GM06990 (cell line): Measurements from ENCODE around the gene LYZL6.

Experiments
- DNase-seq: peaks from one replicate; pipeline ENCODE4 v3.0.0-alpha.2; 2011; ENCODE audit not compliant: insufficient read length; ENCODE audit errors: extremely low read depth
- H3K27me3 ChIP-seq: replicated peaks from 2 replicates; pipeline ENCODE4 v1.6.0; 2011; ENCODE audit warnings: low read length; ENCODE audit not compliant: control insufficient read depth, insufficient read depth
- H3K36me3 ChIP-seq: 2 replicates; pipeline ENCODE4 v1.5.1; 2011; ENCODE audit warnings: low read length; ENCODE audit not compliant: control insufficient read depth, insufficient read depth
- H3K4me3 ChIP-seq: replicated peaks from 2 replicates; pipeline ENCODE4 v1.5.1; 2011; ENCODE audit warnings: low read depth, mild to moderate bottlenecking, control low read depth, low read length
- CTCF ChIP-seq: IDR thresholded peaks from 2 replicates; pipeline ENCODE4 v1.5.1; 2011; ENCODE audit warnings: low read length, control low read depth, mild to moderate bottlenecking, inconsistent platforms; ENCODE audit not compliant: insufficient read depth, poor library complexity, severe bottlenecking

LYZL6 gene

GRCh38 chr17:35931794-35932425 lies 11.6 kb downstream of the LYZL6 start:
- DNase-seq: no peak
- no peaks in the 10 kb centered on the region for H3K27me3 ChIP-seq
- no peaks in the 10 kb centered on the region for H3K36me3 ChIP-seq
- H3K4me3 ChIP-seq: no peak overlapping the region
- TF ChIP-seq CTCF: no peak

- Histone ChIP-seq H3K4me3 (peak within 1 kb of the TSS; percentile 62), H3K36me3 (no peaks in the 10 kb centered on the region), H3K27me3 (no peaks in the 10 kb centered on the region)
- no peak for TF ChIP-seq CTCF
- peak; percentile 90 for DNase-seq
Observed at GRCh38 chr17:35930211-35931065, 13.1 kb downstream of the LYZL6 start, which contains the start of gene RDM1. Gene RDM1 (minus strand): TSS chr17:35930773. CDS start chr17:35930727, 46 bp downstream.

- DNase-seq: no peak
- Histone ChIP-seq H3K36me3 (no peaks in the 10 kb centered on the region; the same call in 1 of the 2 replicates), H3K4me3 (no peak overlapping the region), H3K27me3 (no peaks in the 10 kb centered on the region)
- no peak for TF ChIP-seq CTCF
Observed at GRCh38 chr17:35927714-35928113, 15.8 kb downstream of the LYZL6 start.

- no peak overlapping the region for H3K4me3 ChIP-seq
Observed at GRCh38 chr17:35923609-35924114, 19.9 kb downstream of the LYZL6 start.

GRCh38 chr17:35920229-35920628 lies 23.3 kb downstream of the LYZL6 start:
- Histone ChIP-seq H3K4me3 (no peak overlapping the region), H3K36me3 (no peaks in the 10 kb centered on the region; the same call in 1 of the 2 replicates), H3K27me3 (no peaks in the 10 kb centered on the region)
- no peak for TF ChIP-seq CTCF
- DNase-seq: no peak

More at GRCh38 chr17:35923609-35924114, 19.9 kb downstream of the LYZL6 start:
- H3K27me3 ChIP-seq: no peaks in the 10 kb centered on the region
- TF ChIP-seq CTCF: no peak
- no peak for DNase-seq
- H3K36me3 ChIP-seq: no peaks in the 10 kb centered on the region; the same call in 1 of the 2 replicates
